Activated CD4-positive, alpha-beta T cell treated with anti-CD3 and anti-CD28 coated beads, Interleukin-2, amount 50 U/mL, for 4 hours (primary cell): ENCODE measurements around the gene SCUBE1.

Experiments used
- DNase-seq, 2 experiments: peaks; one replicate each; pipeline ENCODE4 v3.0.0-alpha.2; 2020

The SCUBE1 gene

GRCh38 chr22:43255299-43255698 is 87.9 kb downstream of the SCUBE1 start:
- DNase-seq = no peak

- no peak for DNase-seq
These were observed 89.3 kb downstream of the SCUBE1 start for GRCh38 chr22:43253839-43254238.

- DNase-seq = no peak
These were observed 90.9 kb downstream of the SCUBE1 start for GRCh38 chr22:43252319-43252718.

- no peak for DNase-seq
These were observed 93.2 kb downstream of the SCUBE1 start for GRCh38 chr22:43249789-43250471.

- no peak for DNase-seq
These were observed 95.5 kb downstream of the SCUBE1 start for GRCh38 chr22:43247546-43248260.

GRCh38 chr22:43246188-43246587 is 97.0 kb downstream of the SCUBE1 start:
- DNase-seq = no peak

- DNase-seq = no peak
These were observed 97.5 kb downstream of the SCUBE1 start for GRCh38 chr22:43245717-43246116.

GRCh38 chr22:43244803-43245527 is 98.2 kb downstream of the SCUBE1 start:
- DNase-seq = no peak

- no peak for DNase-seq
These were observed 98.8 kb downstream of the SCUBE1 start for GRCh38 chr22:43244402-43244801.

GRCh38 chr22:43243324-43243723 is 99.8 kb downstream of the SCUBE1 start:
- DNase-seq = no peak

- no peak for DNase-seq
These were observed 100.5 kb downstream of the SCUBE1 start for GRCh38 chr22:43242627-43243026.

- no peak for DNase-seq
These were observed 101.3 kb downstream of the SCUBE1 start for GRCh38 chr22:43241699-43242386.

GRCh38 chr22:43241138-43241597 is 102.0 kb downstream of the SCUBE1 start:
- DNase-seq = no peak

GRCh38 chr22:43240614-43241013 is 102.6 kb downstream of the SCUBE1 start:
- no peak for DNase-seq

GRCh38 chr22:43239956-43240355 is 103.2 kb downstream of the SCUBE1 start:
- DNase-seq = no peak

GRCh38 chr22:43239193-43239780 is 103.9 kb downstream of the SCUBE1 start:
- no peak for DNase-seq

GRCh38 chr22:43238526-43239006 is 104.6 kb downstream of the SCUBE1 start:
- DNase-seq = no peak

GRCh38 chr22:43237280-43237679 is 105.9 kb downstream of the SCUBE1 start:
- DNase-seq = no peak

- no peak for DNase-seq
These were observed 106.6 kb downstream of the SCUBE1 start for GRCh38 chr22:43236411-43237166.

- no peak for DNase-seq
These were observed 107.4 kb downstream of the SCUBE1 start for GRCh38 chr22:43235445-43236409.
